Endothelial cell (in vitro differentiated cells): ENCODE measurements around the gene PLEKHM2. TPM values are rescaled to one million over a fixed set of nuclear protein-coding genes. Genes with fewer than 3 reads are reported as not detected.

Source experiments
- DNase-seq: peaks from one replicate; pipeline ENCODE4 v3.0.0; 2021; ENCODE audit warnings: low spot score
- H3K27ac Mint-ChIP-seq: one replicate; pipeline ENCODE4 v1.8.0; 2021; ENCODE audit warnings: mixed read lengths, inconsistent platforms; ENCODE audit not compliant: unreplicated experiment
- H3K27me3 Mint-ChIP-seq: one replicate; pipeline ENCODE4 v1.8.0; 2021; ENCODE audit warnings: mild to moderate bottlenecking, moderate library complexity, mixed read lengths, inconsistent platforms; ENCODE audit not compliant: unreplicated experiment
- H3K36me3 Mint-ChIP-seq: one replicate; pipeline ENCODE4 v1.8.0; 2021; ENCODE audit warnings: mild to moderate bottlenecking, low read depth, mixed read lengths, inconsistent platforms; ENCODE audit not compliant: unreplicated experiment
- H3K4me1 Mint-ChIP-seq: one replicate; pipeline ENCODE4 v1.8.0; 2021; ENCODE audit warnings: mild to moderate bottlenecking, mixed read lengths, inconsistent platforms; ENCODE audit not compliant: unreplicated experiment
- H3K4me3 Mint-ChIP-seq: one replicate; pipeline ENCODE4 v1.8.0; 2021; ENCODE audit warnings: mild to moderate bottlenecking, mixed read lengths, inconsistent platforms; ENCODE audit not compliant: unreplicated experiment
- H3K9me3 Mint-ChIP-seq: one replicate; pipeline ENCODE4 v1.8.0; 2021; ENCODE audit warnings: mixed read lengths, inconsistent platforms; ENCODE audit not compliant: unreplicated experiment
- CTCF ChIP-seq: fragments of 200-600 bp; sonication (generic); IDR thresholded peaks from one replicate; pipeline ENCODE4 v1.5.0; 2021; ENCODE audit warnings: antibody characterized with exemption; ENCODE audit not compliant: unreplicated experiment
- total RNA-seq: library from RNA; stranded (reverse); fragmentation: NEBNext Ultra II Directional; extraction: Animal tissue kit (Norgen Biotek cat#: 25700); gene quantifications from one replicate; pipeline ENCODE4 v1.2.1, GENCODE V29; 2021; ENCODE audit not compliant: unreplicated experiment

The PLEKHM2 gene
- total RNA-seq, 1 donor from 2014 or later = 82.3 TPM

GRCh38 chr1:15737324-15738319 is 53.5 kb downstream of the PLEKHM2 start:
- H3K27me3 Mint-ChIP-seq = peaks cover 14% of the 10 kb centered on the region
- no peaks in the 10 kb centered on the region for H3K4me1 Mint-ChIP-seq
- H3K36me3 Mint-ChIP-seq = peaks cover 6% of the 10 kb centered on the region
- no peak overlapping the region for H3K4me3 Mint-ChIP-seq
- TF ChIP-seq CTCF = no peak
- peak overlapping the region; percentile 43 for H3K27ac Mint-ChIP-seq
- H3K9me3 Mint-ChIP-seq = no peaks in the 10 kb centered on the region
- DNase-seq = no peak

GRCh38 chr1:15738416-15739113 is 54.4 kb downstream of the PLEKHM2 start:
- TF ChIP-seq CTCF = no peak
- Mint-ChIP-seq H3K27ac (peak overlapping the region; percentile 36), H3K4me3 (no peak overlapping the region), H3K27me3 (peaks cover 11% of the 10 kb centered on the region), H3K36me3 (no peaks in the 10 kb centered on the region), H3K9me3 (no peaks in the 10 kb centered on the region), H3K4me1 (no peaks in the 10 kb centered on the region)
- DNase-seq = no peak

- no peak for TF ChIP-seq CTCF
- DNase-seq = no peak
- Mint-ChIP-seq H3K27me3 (peaks cover 10% of the 10 kb centered on the region), H3K4me3 (no peak overlapping the region), H3K4me1 (no peaks in the 10 kb centered on the region), H3K36me3 (no peaks in the 10 kb centered on the region), H3K27ac (no peak overlapping the region), H3K9me3 (no peaks in the 10 kb centered on the region)
Measured at GRCh38 chr1:15739259-15739658, 55.1 kb downstream of the PLEKHM2 start.

GRCh38 chr1:15739745-15740144 is 55.6 kb downstream of the PLEKHM2 start:
- H3K4me1 Mint-ChIP-seq = no peaks in the 10 kb centered on the region
- no peak for DNase-seq
- no peaks in the 10 kb centered on the region for H3K9me3 Mint-ChIP-seq
- H3K4me3 Mint-ChIP-seq = no peak overlapping the region
- no peak for TF ChIP-seq CTCF
- no peaks in the 10 kb centered on the region for H3K36me3 Mint-ChIP-seq
- H3K27ac Mint-ChIP-seq = no peak overlapping the region
- peaks cover 8% of the 10 kb centered on the region for H3K27me3 Mint-ChIP-seq
